Mesendoderm (in vitro differentiated cells): ENCODE data around the gene GRAMD4.

Source experiments
- DNase-seq: peaks from one replicate; pipeline ENCODE4 v3.0.0; 2013
- H2AK5ac ChIP-seq: 2 replicates; pipeline ENCODE4 v1.6.1; 2013; ENCODE audit warnings: low read length, inconsistent platforms
- H2BK120ac ChIP-seq: 2 replicates; pipeline ENCODE4 v1.6.1; 2013; ENCODE audit warnings: low read depth, mild to moderate bottlenecking, low read length, moderate library complexity, mixed read lengths
- H2BK15ac ChIP-seq: replicated peaks from 2 replicates; pipeline ENCODE4 v1.6.1; 2013; ENCODE audit warnings: low read depth, mild to moderate bottlenecking, moderate library complexity
- H2BK5ac ChIP-seq: 2 replicates; pipeline ENCODE4 v1.6.1; 2013; ENCODE audit warnings: low read length, inconsistent platforms
- H3K18ac ChIP-seq: 2 replicates; pipeline ENCODE4 v1.6.1; 2013; ENCODE audit warnings: mild to moderate bottlenecking, low read length, mixed read lengths
- H3K23ac ChIP-seq: one replicate; pipeline ENCODE4 v1.6.1; 2013; ENCODE audit warnings: low read length
- H3K27ac ChIP-seq: 2 replicates; pipeline ENCODE4 v1.5.1; 2013; ENCODE audit warnings: low read depth, mild to moderate bottlenecking, inconsistent platforms, low read length, moderate library complexity
- H3K27me3 ChIP-seq: 2 replicates; pipeline ENCODE4 v1.6.1; 2013; ENCODE audit warnings: low read length, control low read depth, mild to moderate bottlenecking, inconsistent platforms; ENCODE audit not compliant: insufficient read depth, poor library complexity
- H3K36me3 ChIP-seq: 2 replicates; pipeline ENCODE4 v1.6.1; 2013; ENCODE audit warnings: low read length, inconsistent platforms; ENCODE audit not compliant: control insufficient read depth, insufficient read depth
- H3K4ac ChIP-seq: one replicate; pipeline ENCODE4 v1.6.1; 2013; ENCODE audit warnings: low read depth, mild to moderate bottlenecking, low read length, moderate library complexity
- H3K4me1 ChIP-seq: 2 replicates; pipeline ENCODE4 v1.6.1; 2013; ENCODE audit warnings: low read depth, low read length, inconsistent platforms; ENCODE audit not compliant: control insufficient read depth
- H3K4me2 ChIP-seq: 2 replicates; pipeline ENCODE4 v1.6.1; 2013; ENCODE audit warnings: low read length
- H3K4me3 ChIP-seq: 2 replicates; pipeline ENCODE4 v1.5.1; 2013; ENCODE audit warnings: mild to moderate bottlenecking, low read length
- H3K56ac ChIP-seq: one replicate; pipeline ENCODE4 v1.6.1; 2013; ENCODE audit warnings: low read length
- H3K79me1 ChIP-seq: 2 replicates; pipeline ENCODE4 v1.6.1; 2013; ENCODE audit warnings: low read length, inconsistent platforms
- H3K79me2 ChIP-seq: 2 replicates; pipeline ENCODE4 v1.6.1; 2013; ENCODE audit warnings: mild to moderate bottlenecking, low read length; ENCODE audit not compliant: control insufficient read depth, insufficient read depth
- H3K9ac ChIP-seq: 2 replicates; pipeline ENCODE4 v1.6.1; 2013; ENCODE audit warnings: low read length, inconsistent platforms
- H4K5ac ChIP-seq: one replicate; pipeline ENCODE4 v1.6.1; 2013; ENCODE audit warnings: low read length
- H4K8ac ChIP-seq: one replicate; pipeline ENCODE4 v1.6.1; 2013; ENCODE audit warnings: low read depth, mild to moderate bottlenecking, control low read depth, low read length, moderate library complexity
- WGBS: extraction: QIAGEN DNeasy Blood & Tissue Kit; methylation state at CpG from one replicate; pipeline ENCODE4 v1.1.7; 2013; ENCODE audit warnings: low lambda C conversion rate, missing lambda C conversion rate; ENCODE audit not compliant: insufficient coverage; ENCODE audit errors: extremely low coverage; 5-methylcytosine and 5-hydroxymethylcytosine counted together

GRAMD4 gene

GRCh38 chr22:46681010-46681409, 60.8 kb downstream of the GRAMD4 start:
- Histone ChIP-seq H3K4ac (no peak overlapping the region), H3K79me1 (no peaks in the 10 kb centered on the region), H3K36me3 (no peaks in the 10 kb centered on the region), H3K4me2 (no peak overlapping the region), H4K5ac (no peak overlapping the region), H3K56ac (no peak overlapping the region), H3K4me1 (no peaks in the 10 kb centered on the region), H3K27ac (no peak overlapping the region), H2BK120ac (no peak overlapping the region), H3K4me3 (no peak overlapping the region), H3K79me2 (no peaks in the 10 kb centered on the region), H3K23ac (no peak overlapping the region), H3K9ac (no peak overlapping the region), H4K8ac (no peak overlapping the region), H2AK5ac (no peak overlapping the region), H3K27me3 (no peaks in the 10 kb centered on the region), H2BK5ac (no peak overlapping the region), H3K18ac (no peak overlapping the region), H2BK15ac (no peak overlapping the region)
- WGBS = no CpG with 5 or more reads among the region's 7 CpGs
- DNase-seq = peak; percentile 48

GRCh38 chr22:46682011-46682731, 62.0 kb downstream of the GRAMD4 start:
- no peak overlapping the region for H2BK5ac ChIP-seq
- no peak overlapping the region for H2BK120ac ChIP-seq
- no CpG with 5 or more reads among the region's 19 CpGs for WGBS

GRCh38 chr22:46684706-46685105, 64.5 kb downstream of the GRAMD4 start:
- Histone ChIP-seq H3K23ac (no peak overlapping the region), H4K5ac (no peak overlapping the region), H3K18ac (no peak overlapping the region), H3K27me3 (no peaks in the 10 kb centered on the region), H3K36me3 (peaks cover 4% of the 10 kb centered on the region), H3K4me3 (no peak overlapping the region), H3K4me1 (no peaks in the 10 kb centered on the region), H3K9ac (no peak overlapping the region), H3K79me1 (no peaks in the 10 kb centered on the region), H3K4ac (no peak overlapping the region), H2BK120ac (no peak overlapping the region), H3K4me2 (no peak overlapping the region), H4K8ac (no peak overlapping the region), H2BK15ac (no peak overlapping the region), H2BK5ac (no peak overlapping the region), H3K56ac (no peak overlapping the region), H2AK5ac (no peak overlapping the region), H3K79me2 (no peaks in the 10 kb centered on the region), H3K27ac (no peak overlapping the region)
- no CpG with 5 or more reads among the region's 10 CpGs for WGBS
- DNase-seq = no peak

More at GRCh38 chr22:46682011-46682731, 62.0 kb downstream of the GRAMD4 start:
- H3K79me1 ChIP-seq = no peaks in the 10 kb centered on the region
- DNase-seq = no peak
- H3K79me2 ChIP-seq = no peaks in the 10 kb centered on the region
- no peak overlapping the region for H3K4me3 ChIP-seq
- no peak overlapping the region for H3K18ac ChIP-seq
- no peak overlapping the region for H2BK15ac ChIP-seq
- H3K56ac ChIP-seq = no peak overlapping the region
- H3K23ac ChIP-seq = no peak overlapping the region
- no peak overlapping the region for H4K5ac ChIP-seq
- no peak overlapping the region for H3K27ac ChIP-seq
- H2AK5ac ChIP-seq = no peak overlapping the region
- no peaks in the 10 kb centered on the region for H3K27me3 ChIP-seq
- H3K36me3 ChIP-seq = peaks cover 2% of the 10 kb centered on the region
- H3K9ac ChIP-seq = no peak overlapping the region
- no peak overlapping the region for H3K4me2 ChIP-seq
- no peak overlapping the region for H3K4ac ChIP-seq
- no peak overlapping the region for H4K8ac ChIP-seq
- no peaks in the 10 kb centered on the region for H3K4me1 ChIP-seq

DNA sequence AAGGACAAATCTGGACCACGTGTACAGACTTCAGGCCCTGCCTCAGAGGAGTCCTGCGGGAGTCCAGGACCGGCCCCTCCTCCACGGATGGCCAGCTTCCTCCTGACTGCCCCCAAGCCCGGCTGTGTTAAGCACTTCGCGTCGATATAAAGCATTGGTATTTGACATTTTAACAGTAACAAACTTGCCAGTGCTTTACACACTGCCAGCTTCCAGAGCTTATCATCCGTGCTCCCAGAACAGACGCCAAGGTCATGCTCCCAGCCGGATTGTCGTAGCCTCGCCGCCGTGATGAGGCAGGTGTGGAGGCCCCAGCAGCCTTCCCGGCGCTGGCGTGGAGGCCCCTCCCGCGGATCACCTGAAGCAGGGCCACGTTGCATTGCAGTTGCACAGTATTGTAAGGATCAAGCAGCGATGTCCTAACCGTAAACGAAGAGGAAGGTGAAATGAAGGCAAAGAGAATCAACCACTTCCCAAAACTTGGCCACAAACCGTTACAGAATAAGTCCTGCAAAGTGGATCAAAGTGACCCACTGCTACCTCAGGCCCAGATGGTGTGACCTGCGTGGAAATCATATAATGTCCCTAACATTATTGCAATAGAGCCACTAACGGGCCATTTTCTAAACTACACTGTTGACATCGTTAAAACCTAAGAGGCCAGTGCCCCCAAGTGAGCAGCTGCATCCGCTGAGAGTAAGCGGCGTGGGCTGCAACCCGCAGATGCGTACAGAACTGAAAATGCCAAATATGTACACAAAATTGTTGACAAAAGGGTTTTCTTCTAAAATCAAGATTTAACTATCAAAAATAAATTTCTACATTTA, 66.2 kb downstream of the GRAMD4 start:
- no peak overlapping the region for H3K56ac ChIP-seq
- DNase-seq = no peak
- H3K36me3 ChIP-seq = peaks cover 6% of the 10 kb centered on the region
- H3K4ac ChIP-seq = no peak overlapping the region
- H3K27me3 ChIP-seq = no peaks in the 10 kb centered on the region
- H3K4me1 ChIP-seq = no peaks in the 10 kb centered on the region
- no peak overlapping the region for H3K4me3 ChIP-seq
- WGBS = no CpG with 5 or more reads among the region's 33 CpGs
- no peak overlapping the region for H2BK120ac ChIP-seq
- H3K9ac ChIP-seq = no peak overlapping the region
- H2AK5ac ChIP-seq = no peak overlapping the region
- H4K8ac ChIP-seq = no peak overlapping the region
- H3K27ac ChIP-seq = no peak overlapping the region
- H3K79me2 ChIP-seq = no peaks in the 10 kb centered on the region
- no peak overlapping the region for H3K23ac ChIP-seq
- no peak overlapping the region for H3K4me2 ChIP-seq
- H2BK15ac ChIP-seq = no peak overlapping the region
- no peak overlapping the region for H3K18ac ChIP-seq
- H4K5ac ChIP-seq = no peak overlapping the region
- no peak overlapping the region for H2BK5ac ChIP-seq
- H3K79me1 ChIP-seq = no peaks in the 10 kb centered on the region

DNA sequence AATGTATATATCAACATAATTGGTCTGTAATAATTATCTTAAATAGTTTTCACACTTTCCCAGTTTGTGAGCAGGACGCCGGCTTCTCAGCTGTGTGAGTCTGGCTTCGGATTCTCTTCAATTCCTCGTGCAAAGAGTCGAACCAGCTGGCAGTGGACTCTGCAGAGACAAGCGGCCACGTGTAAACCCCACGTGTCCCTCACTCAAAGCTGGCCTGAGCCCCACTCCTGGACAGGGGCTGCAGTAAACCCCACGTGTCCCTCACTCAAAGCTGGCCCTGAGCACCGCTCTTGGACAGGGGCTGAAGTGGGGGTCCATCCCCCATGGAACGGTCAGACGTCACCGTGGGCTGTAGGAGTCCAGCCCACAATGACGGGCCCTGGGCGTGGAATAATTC, 66.9 kb downstream of the GRAMD4 start:
- Histone ChIP-seq H3K4ac (no peak overlapping the region), H3K36me3 (peaks cover 6% of the 10 kb centered on the region), H3K23ac (no peak overlapping the region), H2BK15ac (no peak overlapping the region), H2BK120ac (no peak overlapping the region), H3K4me3 (no peak overlapping the region), H3K9ac (no peak overlapping the region), H4K8ac (no peak overlapping the region), H3K4me2 (no peak overlapping the region), H3K27ac (no peak overlapping the region), H4K5ac (no peak overlapping the region), H3K56ac (no peak overlapping the region), H3K18ac (no peak overlapping the region), H3K4me1 (no peaks in the 10 kb centered on the region), H3K27me3 (no peaks in the 10 kb centered on the region), H3K79me1 (no peaks in the 10 kb centered on the region), H2BK5ac (no peak overlapping the region), H2AK5ac (no peak overlapping the region), H3K79me2 (no peaks in the 10 kb centered on the region)
- no CpG with 5 or more reads among the region's 15 CpGs for WGBS
- DNase-seq = no peak
